ENCODE measurements around the gene SBNO1.
A peak's percentile ranks its signal among the peaks of the same experiment; 100 is the strongest.

The SBNO1 gene

DNA sequence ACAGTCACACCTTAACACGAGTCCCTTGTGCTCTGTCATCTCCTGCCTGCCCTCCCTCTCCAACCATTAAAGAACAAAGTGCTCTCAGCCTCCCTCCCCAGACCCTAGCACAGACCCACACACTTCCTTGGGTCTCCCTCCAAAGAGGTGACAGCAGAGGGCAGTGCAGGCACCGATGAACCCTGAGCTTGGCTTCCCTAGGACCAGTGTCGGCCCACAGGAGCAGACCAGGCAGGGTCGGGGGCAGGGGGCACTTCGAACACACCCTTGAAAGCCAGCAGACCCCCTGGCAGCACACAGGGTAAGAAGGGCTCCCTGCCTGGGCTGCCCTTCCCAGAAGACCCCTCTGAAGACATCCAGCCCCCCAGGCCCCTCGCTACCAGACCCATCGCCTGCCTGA lies 100.0 kb downstream of the SBNO1 start:
- in situ Hi-C loops (cut with HindIII; ENCODE audit: low pct_ligation_motif_present, low sequenced_read_pairs) = no loop called here
- H3K27me3 ChIP-seq (replicated peaks) = no peaks in the 10 kb centered on the region
- TF ChIP-seq, protein P1, sequence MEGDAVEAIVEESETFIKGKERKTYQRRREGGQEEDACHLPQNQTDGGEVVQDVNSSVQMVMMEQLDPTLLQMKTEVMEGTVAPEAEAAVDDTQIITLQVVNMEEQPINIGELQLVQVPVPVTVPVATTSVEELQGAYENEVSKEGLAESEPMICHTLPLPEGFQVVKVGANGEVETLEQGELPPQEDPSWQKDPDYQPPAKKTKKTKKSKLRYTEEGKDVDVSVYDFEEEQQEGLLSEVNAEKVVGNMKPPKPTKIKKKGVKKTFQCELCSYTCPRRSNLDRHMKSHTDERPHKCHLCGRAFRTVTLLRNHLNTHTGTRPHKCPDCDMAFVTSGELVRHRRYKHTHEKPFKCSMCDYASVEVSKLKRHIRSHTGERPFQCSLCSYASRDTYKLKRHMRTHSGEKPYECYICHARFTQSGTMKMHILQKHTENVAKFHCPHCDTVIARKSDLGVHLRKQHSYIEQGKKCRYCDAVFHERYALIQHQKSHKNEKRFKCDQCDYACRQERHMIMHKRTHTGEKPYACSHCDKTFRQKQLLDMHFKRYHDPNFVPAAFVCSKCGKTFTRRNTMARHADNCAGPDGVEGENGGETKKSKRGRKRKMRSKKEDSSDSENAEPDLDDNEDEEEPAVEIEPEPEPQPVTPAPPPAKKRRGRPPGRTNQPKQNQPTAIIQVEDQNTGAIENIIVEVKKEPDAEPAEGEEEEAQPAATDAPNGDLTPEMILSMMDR (IDR thresholded peaks at IDR 0.05; ENCODE audit: low read depth, low read length, missing control alignments) = peak; percentile 40
- no peak overlapping the region for H3K4me3 ChIP-seq (ENCODE audit: low read depth, low read length)
- no peak overlapping the region for H3K27ac ChIP-seq
- H3K36me3 ChIP-seq (replicated peaks) = peaks cover 57% of the 10 kb centered on the region
- no peak for DNase-seq

DNA sequence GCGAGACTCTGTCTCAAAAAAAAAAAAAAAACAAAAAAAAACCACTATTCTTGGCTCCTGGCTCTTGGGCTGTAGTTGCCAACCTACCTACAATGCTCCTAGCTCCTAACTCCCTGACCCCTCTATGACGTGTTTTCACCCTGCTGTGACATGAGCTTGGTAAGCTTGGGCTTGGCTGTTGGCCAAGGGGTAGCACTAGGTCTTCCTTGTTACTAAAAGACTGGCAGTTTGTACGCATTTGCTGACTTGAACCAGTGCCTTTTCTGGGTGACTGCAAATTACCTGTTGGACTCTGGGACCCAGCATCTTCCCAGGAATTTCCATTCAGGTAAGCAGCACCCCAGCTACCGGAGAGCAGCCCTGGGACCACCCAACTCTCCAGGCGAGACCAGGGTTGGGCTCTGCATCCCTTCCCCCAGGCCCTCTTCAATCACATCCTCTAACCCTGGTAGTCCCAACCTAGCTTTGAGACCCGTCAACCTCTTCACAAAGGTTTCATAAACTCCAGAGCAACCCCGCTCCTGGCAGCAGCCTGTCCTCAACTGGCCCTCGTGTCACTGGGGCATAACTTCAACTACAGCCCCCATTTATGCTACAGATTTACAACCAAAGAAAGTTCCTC lies 101.3 kb downstream of the SBNO1 start:
- TF ChIP-seq, protein P1 (IDR thresholded peaks at IDR 0.05; ENCODE audit: low read depth, low read length, missing control alignments) = no peak
- no peak overlapping the region for H3K4me3 ChIP-seq (ENCODE audit: low read depth, low read length)
- no peak overlapping the region for H3K27ac ChIP-seq
- no peak for DNase-seq
- in situ Hi-C loops (cut with HindIII; ENCODE audit: low pct_ligation_motif_present, low sequenced_read_pairs) = no loop called here
- no peaks in the 10 kb centered on the region for H3K27me3 ChIP-seq (replicated peaks)
- H3K36me3 ChIP-seq (replicated peaks) = peaks cover 64% of the 10 kb centered on the region

DNA sequence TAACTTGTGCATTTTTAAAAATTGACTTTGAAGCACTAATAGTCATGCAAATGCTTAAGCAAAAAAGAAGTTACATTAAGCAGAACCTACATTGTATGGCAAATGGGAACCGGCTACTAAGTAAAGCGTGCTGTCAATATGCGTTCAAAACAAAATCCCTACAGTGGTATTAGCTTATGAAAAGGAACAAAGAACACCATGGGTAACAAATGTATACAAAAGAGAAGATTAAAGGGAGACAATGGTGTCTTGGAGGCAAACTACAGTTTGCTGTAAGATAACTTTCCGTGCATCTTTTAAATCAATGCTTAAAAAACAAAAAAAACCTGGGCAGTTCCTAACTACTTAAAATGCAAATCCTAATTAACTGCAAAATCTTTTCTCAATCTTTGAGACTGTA lies 103.5 kb downstream of the SBNO1 start:
- DNase-seq = no peak
- in situ Hi-C loops (cut with HindIII; ENCODE audit: low pct_ligation_motif_present, low sequenced_read_pairs) = no loop called here
- peaks cover 80% of the 10 kb centered on the region for H3K36me3 ChIP-seq (replicated peaks)
- H3K4me3 ChIP-seq (ENCODE audit: low read depth, low read length) = no peak overlapping the region
- H3K27me3 ChIP-seq (replicated peaks) = no peaks in the 10 kb centered on the region
- TF ChIP-seq, protein P1 (IDR thresholded peaks at IDR 0.05; ENCODE audit: low read depth, low read length, missing control alignments) = no peak
- H3K27ac ChIP-seq = no peak overlapping the region

DNA sequence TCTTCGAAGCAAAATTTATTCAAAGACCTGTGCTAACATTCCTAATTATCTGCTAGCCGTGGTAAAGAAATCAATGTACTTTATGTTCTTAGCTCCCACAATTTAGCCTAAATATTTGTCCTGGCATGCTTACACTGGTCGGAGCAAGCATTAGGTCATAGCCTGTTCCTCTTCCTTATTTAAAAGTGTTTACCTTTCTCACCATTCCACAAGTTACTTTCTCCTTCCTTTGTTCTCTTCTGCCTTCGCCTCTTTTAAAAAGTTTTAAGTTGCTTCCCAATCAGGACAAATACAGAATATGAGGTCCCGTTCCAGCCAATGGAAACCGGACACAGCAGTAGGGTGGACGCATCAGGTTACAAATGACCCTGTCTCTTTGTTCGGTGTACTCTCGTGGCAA lies 104.6 kb downstream of the SBNO1 start:
- in situ Hi-C loops (cut with HindIII; ENCODE audit: low pct_ligation_motif_present, low sequenced_read_pairs) = no loop called here
- TF ChIP-seq, protein P1 (IDR thresholded peaks at IDR 0.05; ENCODE audit: low read depth, low read length, missing control alignments) = no peak
- Histone ChIP-seq H3K27me3 (replicated peaks) (no peaks in the 10 kb centered on the region), H3K27ac (no peak overlapping the region), H3K36me3 (replicated peaks) (peaks cover 81% of the 10 kb centered on the region), H3K4me3 (ENCODE audit: low read depth, low read length) (no peak overlapping the region)
- DNase-seq = no peak

DNA sequence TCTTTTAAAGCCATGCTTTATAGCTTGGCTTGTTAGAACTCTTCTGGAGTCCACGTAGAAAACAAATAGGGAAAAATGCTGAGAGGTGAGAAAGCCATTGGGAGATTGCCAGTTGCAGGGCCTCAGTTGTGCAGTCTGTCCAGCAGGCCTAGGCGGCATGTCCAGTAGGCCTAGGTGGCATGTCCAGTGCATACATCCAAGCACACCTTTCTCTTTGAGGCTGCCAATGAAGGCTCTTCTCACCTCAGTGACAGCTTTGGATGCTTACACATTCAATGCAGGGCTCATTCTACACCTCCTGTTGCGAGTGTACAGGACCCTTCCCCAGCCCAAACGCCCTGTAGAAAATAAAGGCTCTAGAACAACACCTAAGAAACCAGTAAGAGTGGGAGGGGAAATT lies 106.1 kb downstream of the SBNO1 start:
- H3K27ac ChIP-seq = no peak overlapping the region
- in situ Hi-C loops (cut with HindIII; ENCODE audit: low pct_ligation_motif_present, low sequenced_read_pairs) = no loop called here
- peaks cover 81% of the 10 kb centered on the region for H3K36me3 ChIP-seq (replicated peaks)
- no peaks in the 10 kb centered on the region for H3K27me3 ChIP-seq (replicated peaks)
- TF ChIP-seq, protein P1 (IDR thresholded peaks at IDR 0.05; ENCODE audit: low read depth, low read length, missing control alignments) = no peak
- no peak for DNase-seq
- H3K4me3 ChIP-seq (ENCODE audit: low read depth, low read length) = no peak overlapping the region

DNA sequence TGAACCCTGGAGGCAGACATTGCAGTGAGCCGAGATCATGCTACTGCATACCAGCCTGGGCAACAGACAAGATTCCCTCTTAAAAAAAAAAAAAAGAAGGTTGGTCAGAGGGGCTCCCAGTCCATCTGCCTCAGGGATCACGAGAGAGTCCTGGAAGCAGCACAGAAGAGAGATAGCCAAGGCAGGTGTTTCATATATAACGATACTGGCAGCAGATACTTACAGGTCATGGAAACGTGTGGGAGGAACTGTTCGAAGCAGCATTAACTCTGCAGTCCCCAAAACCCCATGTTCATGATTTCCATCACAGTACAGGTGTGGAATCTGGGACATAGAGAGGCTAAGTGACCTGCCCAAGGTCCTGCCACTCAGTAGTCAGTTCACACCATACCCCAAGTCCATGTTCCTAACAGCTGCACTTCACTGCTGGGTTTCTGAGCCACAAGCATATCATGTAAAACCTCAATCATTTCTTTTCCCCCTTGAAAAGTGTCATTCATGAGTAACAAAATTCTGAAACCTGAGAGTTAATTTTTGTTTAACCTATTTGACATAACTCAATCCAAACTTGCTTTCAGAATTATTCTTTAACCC lies 109.7 kb downstream of the SBNO1 start:
- in situ Hi-C loops (cut with HindIII; ENCODE audit: low pct_ligation_motif_present, low sequenced_read_pairs) = no loop called here
- Histone ChIP-seq H3K27ac (no peak overlapping the region), H3K4me3 (ENCODE audit: low read depth, low read length) (no peak overlapping the region), H3K27me3 (replicated peaks) (no peaks in the 10 kb centered on the region), H3K36me3 (replicated peaks) (peaks cover 49% of the 10 kb centered on the region)
- DNase-seq = no peak
- TF ChIP-seq, protein P1 (IDR thresholded peaks at IDR 0.05; ENCODE audit: low read depth, low read length, missing control alignments) = no peak

Data from brain microvascular endothelial cell (primary cell).